Measurements from ENCODE around the gene BCAS1. TPM values are rescaled to one million over a fixed set of nuclear protein-coding genes. Genes with fewer than 3 reads are reported as not detected.

BCAS1 gene
- total and polyA plus RNA-seq, 2 donors (not counting 3 experiments of a cell fraction or from before 2014, with no cell fraction given): not detected

- no peak for TF ChIP-seq MYC (IDR thresholded peaks at IDR 0.05; ENCODE audit: low read depth, low read length)
- TF ChIP-seq, protein P1, sequence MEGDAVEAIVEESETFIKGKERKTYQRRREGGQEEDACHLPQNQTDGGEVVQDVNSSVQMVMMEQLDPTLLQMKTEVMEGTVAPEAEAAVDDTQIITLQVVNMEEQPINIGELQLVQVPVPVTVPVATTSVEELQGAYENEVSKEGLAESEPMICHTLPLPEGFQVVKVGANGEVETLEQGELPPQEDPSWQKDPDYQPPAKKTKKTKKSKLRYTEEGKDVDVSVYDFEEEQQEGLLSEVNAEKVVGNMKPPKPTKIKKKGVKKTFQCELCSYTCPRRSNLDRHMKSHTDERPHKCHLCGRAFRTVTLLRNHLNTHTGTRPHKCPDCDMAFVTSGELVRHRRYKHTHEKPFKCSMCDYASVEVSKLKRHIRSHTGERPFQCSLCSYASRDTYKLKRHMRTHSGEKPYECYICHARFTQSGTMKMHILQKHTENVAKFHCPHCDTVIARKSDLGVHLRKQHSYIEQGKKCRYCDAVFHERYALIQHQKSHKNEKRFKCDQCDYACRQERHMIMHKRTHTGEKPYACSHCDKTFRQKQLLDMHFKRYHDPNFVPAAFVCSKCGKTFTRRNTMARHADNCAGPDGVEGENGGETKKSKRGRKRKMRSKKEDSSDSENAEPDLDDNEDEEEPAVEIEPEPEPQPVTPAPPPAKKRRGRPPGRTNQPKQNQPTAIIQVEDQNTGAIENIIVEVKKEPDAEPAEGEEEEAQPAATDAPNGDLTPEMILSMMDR (IDR thresholded peaks at IDR 0.05; ENCODE audit: extremely low read depth in 1 of 2, insufficient read depth in 1 of 2, low read depth in 1 of 2, low read length in 2 of 2): no peak
- TF ChIP-seq EZH2 (IDR thresholded peaks at IDR 0.05; ENCODE audit: borderline replicate concordance, low read depth, low read length, severe bottlenecking): no peak
- no peak for TF ChIP-seq JUN (IDR thresholded peaks at IDR 0.05; ENCODE audit: borderline replicate concordance, insufficient read depth, insufficient read length, low read depth)
- TF ChIP-seq MAX (IDR thresholded peaks at IDR 0.05; ENCODE audit: insufficient read depth, insufficient read length): no peak
- no peak for TF ChIP-seq GATA2 (IDR thresholded peaks at IDR 0.05; ENCODE audit: insufficient read depth, insufficient read length, low read depth, low read length)
- no peak for TF ChIP-seq FOS (IDR thresholded peaks at IDR 0.05; ENCODE audit: borderline replicate concordance, insufficient read depth, low read length)
- no peak for TF ChIP-seq POLR2AphosphoS5 (IDR thresholded peaks at IDR 0.05; ENCODE audit: insufficient read depth, low read depth, low read length)
- TF ChIP-seq POLR2A (IDR thresholded peaks at IDR 0.05; ENCODE audit: low read depth, low read length): no peak
- dilution Hi-C loops (cut with MboI; ENCODE audit: extremely low pct_ligation_motif_present, low sequenced_read_pairs) (no loop called here), intact Hi-C loops (cut with micrococcal nuclease) (no loop called here)
- Histone ChIP-seq H3K4me3 (replicated peaks in 1 of 3; ENCODE audit: insufficient read depth in 1 of 3, low read depth in 1 of 3, low read length in 3 of 3) (no peak overlapping the region), H3K4me2 (ENCODE audit: insufficient read depth, low read length) (no peak overlapping the region), H3K79me2 (ENCODE audit: control insufficient read depth, insufficient read depth, low read length) (no peaks in the 10 kb centered on the region), H3K36me3 (ENCODE audit: control insufficient read depth in 2 of 2, extremely low read depth in 1 of 2, insufficient read depth in 2 of 2, low read length in 2 of 2) (no peaks in the 10 kb centered on the region), H4K20me1 (replicated peaks; ENCODE audit: control insufficient read depth, extremely low read depth, insufficient read depth, low read length) (no peaks in the 10 kb centered on the region), H3K4me1 (ENCODE audit: control insufficient read depth, extremely low read depth, insufficient read depth, low read length) (no peaks in the 10 kb centered on the region), H3K27me3 (ENCODE audit: control insufficient read depth in 2 of 2, insufficient read depth in 2 of 2, low read length in 2 of 2) (no peaks in the 10 kb centered on the region), H3K9me1 (replicated peaks; ENCODE audit: control insufficient read depth, extremely low read depth, insufficient read depth, low read length) (no peaks in the 10 kb centered on the region), H2AFZ (ENCODE audit: low read depth, low read length) (no peak overlapping the region), H3K27ac (ENCODE audit: insufficient read depth, low read depth, low read length) (no peak overlapping the region), H3K9ac (replicated peaks; ENCODE audit: extremely low read depth, insufficient read depth, low read length) (no peak overlapping the region), H3K9me3 (replicated peaks; ENCODE audit: control insufficient read depth, insufficient read depth, low read length) (no peaks in the 10 kb centered on the region)
- ChIA-PET CTCF (no interaction called here), POLR2A (no interaction called here)
- no peak for FAIRE-seq
- no peak for DNase-seq (ENCODE audit: low read depth, low spot score)
- BruUV-seq (replicated peaks): no TSS peak
These were observed 64.9 kb downstream of the BCAS1 start for GRCh38 chr20:54005524-54005923.
